HG02884 (cell line): Measurements from ENCODE around the gene SERGEF.
A peak's percentile ranks its signal among the peaks of the same experiment; 100 is the strongest.
"Not testable (repeated sequence)": the region's sequence is repeated elsewhere in the genome, so short reads cannot be mapped to it uniquely, and the experiment has no call there.

ENCODE experiments used
- ATAC-seq: cut with Tn5 transposase; IDR thresholded peaks from one replicate; pipeline ENCODE4 v1.9.1; 2021; ENCODE audit warnings: mild to moderate bottlenecking, moderate library complexity; ENCODE audit not compliant: unreplicated experiment

Gene SERGEF

GRCh38 chr11:18001191-18001590, 11.7 kb downstream of the SERGEF start:
- no peak for ATAC-seq

- ATAC-seq: no peak
Observed at GRCh38 chr11:18000760-18001159, 12.1 kb downstream of the SERGEF start.

- not testable (repeated sequence) for ATAC-seq
Observed at GRCh38 chr11:18000128-18000527, 12.7 kb downstream of the SERGEF start.

GRCh38 chr11:17992916-17993315, 19.9 kb downstream of the SERGEF start:
- no peak for ATAC-seq

GRCh38 chr11:17991783-17992433, 20.9 kb downstream of the SERGEF start:
- peak; percentile 78 for ATAC-seq

- ATAC-seq: no peak
Observed at GRCh38 chr11:17989306-17989705, 23.5 kb downstream of the SERGEF start.

GRCh38 chr11:17988465-17988864, 24.4 kb downstream of the SERGEF start:
- no peak for ATAC-seq

- ATAC-seq: no peak
Observed at GRCh38 chr11:17987826-17988225, 25.0 kb downstream of the SERGEF start.

GRCh38 chr11:17986711-17987220, 26.1 kb downstream of the SERGEF start:
- ATAC-seq: no peak

- ATAC-seq: no peak
Observed at GRCh38 chr11:17986007-17986710, 26.7 kb downstream of the SERGEF start.

- ATAC-seq: no peak
Observed at GRCh38 chr11:17985517-17985916, 27.3 kb downstream of the SERGEF start.

GRCh38 chr11:17983569-17983968, 29.3 kb downstream of the SERGEF start:
- ATAC-seq: no peak

- ATAC-seq: no peak
Observed at GRCh38 chr11:17979770-17980371, 33.0 kb downstream of the SERGEF start.

GRCh38 chr11:17978553-17979287, 34.1 kb downstream of the SERGEF start:
- ATAC-seq: no peak

GRCh38 chr11:17976651-17977050, 36.2 kb downstream of the SERGEF start:
- ATAC-seq: no peak

- ATAC-seq: no peak
Observed at GRCh38 chr11:17974246-17974645, 38.6 kb downstream of the SERGEF start.

- no peak for ATAC-seq
Observed at GRCh38 chr11:17972987-17973386, 39.9 kb downstream of the SERGEF start.

- no peak for ATAC-seq
Observed at GRCh38 chr11:17968206-17968605, 44.6 kb downstream of the SERGEF start.

- no peak for ATAC-seq
Observed at GRCh38 chr11:17967661-17968060, 45.2 kb downstream of the SERGEF start.

- ATAC-seq: no peak
Observed at GRCh38 chr11:17960091-17960490, 52.8 kb downstream of the SERGEF start.

GRCh38 chr11:17958446-17958845, 54.4 kb downstream of the SERGEF start:
- ATAC-seq: no peak
